ENCODE data around the gene PDE11A. TPM values are rescaled to one million over a fixed set of nuclear protein-coding genes. Genes with fewer than 3 reads are reported as not detected.

The PDE11A gene
- total RNA-seq, 1 experiment from 2014 or later, result 0.13 TPM

DNA sequence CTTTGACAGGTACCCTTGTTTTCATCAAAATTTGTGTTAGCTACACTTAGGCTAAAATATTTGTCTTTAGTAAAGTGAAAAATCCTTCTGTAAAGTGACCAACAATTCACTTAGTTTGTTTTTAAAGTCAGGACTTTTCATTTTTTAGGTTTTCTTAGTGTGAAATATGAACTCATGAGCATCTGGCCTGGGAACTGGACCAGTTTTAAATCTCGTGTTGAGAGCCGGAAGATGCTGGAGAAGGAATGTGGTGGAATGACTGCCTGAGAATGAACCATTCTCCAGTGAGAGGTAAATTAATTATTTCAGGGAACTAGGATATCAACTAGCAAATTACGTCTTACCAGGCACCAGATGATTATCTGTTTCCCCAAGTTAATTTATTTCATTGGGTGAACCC is 374.3 kb downstream of the PDE11A start:
- Mint-ChIP-seq H3K36me3 (ENCODE audit: insufficient read depth in 1 of 3, low read depth in 3 of 3) (no peaks in the 10 kb centered on the region), H3K4me1 (0 out of 4 replicates have a peak, but pooled peaks cover 0 to 2% of the 10 kb centered on the region in 2 experiments), H3K27me3 (ENCODE audit: low read depth) (peaks cover 2% of the 10 kb centered on the region), H3K4me3 (no peak overlapping the region), H3K27ac (no peak overlapping the region), H3K9me3 (no peaks in the 10 kb centered on the region)
- Histone ChIP-seq H4K20me1 (ENCODE audit: control insufficient read depth, insufficient read depth, insufficient read length) (no peaks in the 10 kb centered on the region), H3T11ph (ENCODE audit: low read length) (no peak overlapping the region), H3K9ac (ENCODE audit: extremely low read depth, insufficient read length, low read length) (no peak overlapping the region), H2AFZ (ENCODE audit: low read length) (no peak overlapping the region), H2BK20ac (ENCODE audit: low read depth, low read length, poor library complexity, severe bottlenecking) (no peak overlapping the region), H2BK15ac (ENCODE audit: low read depth, low read length) (no peak overlapping the region), H3K23ac (ENCODE audit: insufficient read length, low read depth, low read length) (no peak overlapping the region), H3K18ac (ENCODE audit: insufficient read length, low read depth, low read length) (no peak overlapping the region), H3K14ac (ENCODE audit: insufficient read depth, low read length) (no peak overlapping the region), H2BK5ac (ENCODE audit: insufficient read length, low read length) (no peak overlapping the region), H3K4ac (ENCODE audit: low read depth, low read length) (no peak overlapping the region), H3K4me1 (ENCODE audit: insufficient read depth, low read length) (no peaks in the 10 kb centered on the region), H3K56ac (ENCODE audit: insufficient read length, low read depth, low read length) (no peak overlapping the region), H2AK5ac (ENCODE audit: insufficient read length, low read length) (no peak overlapping the region), H4K5ac (ENCODE audit: insufficient read length, low read depth, low read length) (no peak overlapping the region), H2BK120ac (ENCODE audit: low read depth, low read length, poor library complexity, severe bottlenecking) (no peak overlapping the region), H3K79me1 (ENCODE audit: insufficient read depth, low read depth, low read length, poor library complexity, severe bottlenecking) (no peaks in the 10 kb centered on the region), H3K27ac (ENCODE audit: insufficient read length, low read depth, low read length) (no peak overlapping the region), H3K23me2 (ENCODE audit: insufficient read length, low read depth, low read length, poor library complexity, severe bottlenecking) (no peaks in the 10 kb centered on the region), H3K4me2 (ENCODE audit: insufficient read depth, insufficient read length, low read length) (no peak overlapping the region), H3K9me3 (ENCODE audit: control insufficient read depth, low read depth, low read length) (no peaks in the 10 kb centered on the region), H4K91ac (ENCODE audit: insufficient read length, low read depth, low read length) (no peak overlapping the region), H3K79me2 (ENCODE audit: insufficient read depth, low read length) (no peaks in the 10 kb centered on the region), H4K8ac (replicated peaks; ENCODE audit: insufficient read length, low read depth, low read length) (no peak overlapping the region), H3K27me3 (ENCODE audit: insufficient read depth, low read length) (no peaks in the 10 kb centered on the region), H2BK12ac (ENCODE audit: insufficient read length, low read depth, low read length) (no peak overlapping the region)
- no peak for DNase-seq
- no CpG with 5 or more reads among the region's 3 CpGs for WGBS (ENCODE audit: extremely low coverage, insufficient read length, low lambda C conversion rate)
- TF ChIP-seq, protein P1, sequence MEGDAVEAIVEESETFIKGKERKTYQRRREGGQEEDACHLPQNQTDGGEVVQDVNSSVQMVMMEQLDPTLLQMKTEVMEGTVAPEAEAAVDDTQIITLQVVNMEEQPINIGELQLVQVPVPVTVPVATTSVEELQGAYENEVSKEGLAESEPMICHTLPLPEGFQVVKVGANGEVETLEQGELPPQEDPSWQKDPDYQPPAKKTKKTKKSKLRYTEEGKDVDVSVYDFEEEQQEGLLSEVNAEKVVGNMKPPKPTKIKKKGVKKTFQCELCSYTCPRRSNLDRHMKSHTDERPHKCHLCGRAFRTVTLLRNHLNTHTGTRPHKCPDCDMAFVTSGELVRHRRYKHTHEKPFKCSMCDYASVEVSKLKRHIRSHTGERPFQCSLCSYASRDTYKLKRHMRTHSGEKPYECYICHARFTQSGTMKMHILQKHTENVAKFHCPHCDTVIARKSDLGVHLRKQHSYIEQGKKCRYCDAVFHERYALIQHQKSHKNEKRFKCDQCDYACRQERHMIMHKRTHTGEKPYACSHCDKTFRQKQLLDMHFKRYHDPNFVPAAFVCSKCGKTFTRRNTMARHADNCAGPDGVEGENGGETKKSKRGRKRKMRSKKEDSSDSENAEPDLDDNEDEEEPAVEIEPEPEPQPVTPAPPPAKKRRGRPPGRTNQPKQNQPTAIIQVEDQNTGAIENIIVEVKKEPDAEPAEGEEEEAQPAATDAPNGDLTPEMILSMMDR (conservative IDR thresholded peaks at IDR 0.05), result no peak
